Measurements from ENCODE around the gene MBLAC1. TPM values are rescaled to one million over a fixed set of nuclear protein-coding genes. Genes with fewer than 3 reads are reported as not detected.

Gene MBLAC1
- total RNA-seq, 5 donors from 2014 or later (not counting 1 experiment from before 2014, with no cell fraction given): 3.2 to 8.6 (median 5.3) TPM

DNA sequence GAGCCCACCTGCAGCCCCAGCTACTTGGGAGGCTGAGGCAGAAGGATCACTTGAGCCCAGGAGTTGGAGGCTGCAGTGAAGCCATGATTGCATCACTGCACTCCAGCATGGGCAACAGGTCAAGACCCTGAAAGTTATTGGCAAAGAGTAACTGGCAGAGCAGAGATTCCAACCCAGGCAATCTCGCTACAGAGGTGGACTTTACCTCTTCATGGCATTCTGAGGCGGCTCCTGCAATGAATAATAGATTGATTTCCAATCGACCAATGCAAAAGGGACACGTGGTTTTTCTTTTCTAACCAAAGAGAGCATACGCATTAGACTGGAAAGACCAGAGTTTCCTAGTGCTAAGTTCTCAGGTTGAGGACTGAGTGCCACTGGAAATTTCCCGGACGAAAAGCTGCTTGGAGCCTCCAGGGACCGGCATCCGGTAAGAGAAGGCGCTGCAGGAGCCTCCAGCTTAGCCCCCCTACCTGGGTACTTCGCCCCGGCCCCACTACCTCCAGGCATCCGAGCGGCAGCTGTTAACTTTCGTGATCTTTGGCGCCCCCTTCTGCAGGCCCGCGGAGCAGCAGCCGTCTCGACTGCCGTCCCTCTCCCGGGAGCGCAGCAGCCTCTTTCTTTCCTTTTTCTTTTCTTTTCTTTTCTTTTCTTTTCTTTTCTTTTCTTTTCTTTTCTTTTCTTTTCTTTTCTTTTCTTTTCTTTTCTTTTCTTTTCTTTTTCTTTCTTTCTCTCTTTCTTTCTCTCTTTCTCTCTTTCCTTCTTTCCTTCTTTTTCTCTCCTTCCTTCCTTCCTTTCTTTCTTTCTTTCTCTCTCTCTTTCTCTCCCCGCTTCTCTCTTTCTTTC, 4.1 kb downstream of the MBLAC1 start:
- ATAC-seq (replicated peaks in 1 of 4) (peak in 1 of 4 experiments; percentile 20), DNase-seq (peak; percentile 45 to 90 (median 78))
- Mint-ChIP-seq H3K4me1 (peaks cover 24 to 36% (median 28%) of the 10 kb centered on the region in 3 donors), H3K9me3 (no peaks in the 10 kb centered on the region), H3K4me3 (peak overlapping the region in 1 of 3 donors; percentile 45), H3K27me3 (no peaks in the 10 kb centered on the region), H3K36me3 (no peaks in the 10 kb centered on the region), H3K27ac (peak overlapping the region in 1 of 2 donors; percentile 11)
- Histone ChIP-seq H3K27ac (ENCODE audit: low read length) (no peak overlapping the region), H3K4me3 (ENCODE audit: control insufficient read depth in 1 of 2, extremely low read depth in 1 of 2, low read length in 1 of 2) (peak overlapping the region in 1 of 2 donors; percentile 32), H3K9me3 (no peaks in the 10 kb centered on the region), H3K4me1 (ENCODE audit: control insufficient read depth in 1 of 2, extremely low read depth in 1 of 2, insufficient read depth in 2 of 2, low read length in 2 of 2) (peaks cover 7 to 37% of the 10 kb centered on the region in 2 experiments), H3K36me3 (ENCODE audit: control insufficient read depth in 2 of 2, extremely low read depth in 1 of 2, insufficient read depth in 1 of 2, low read length in 1 of 2) (no peaks in the 10 kb centered on the region), H3K27me3 (replicated peaks in 1 of 2; ENCODE audit: control insufficient read depth in 2 of 2, extremely low read depth in 1 of 2, insufficient read depth in 2 of 2, low read length in 1 of 2) (no peaks in the 10 kb centered on the region)
- WGBS (ENCODE audit: insufficient coverage): 14% methylated on average over 19 of the region's 24 CpGs
- ChIA-PET CTCF (interaction anchor here (0.6 to 1.2 kb wide), 12 partner anchors 10 to 1112 kb away, joined by 3 to 13 read pairs (median 3); no protein-coding TSS in a partner anchor), POLR2A (interaction anchor here (0.6 to 0.7 kb wide), 2 partner anchors 13 to 151 kb away, joined by 3 to 4 read pairs; no protein-coding TSS in a partner anchor)

DNA sequence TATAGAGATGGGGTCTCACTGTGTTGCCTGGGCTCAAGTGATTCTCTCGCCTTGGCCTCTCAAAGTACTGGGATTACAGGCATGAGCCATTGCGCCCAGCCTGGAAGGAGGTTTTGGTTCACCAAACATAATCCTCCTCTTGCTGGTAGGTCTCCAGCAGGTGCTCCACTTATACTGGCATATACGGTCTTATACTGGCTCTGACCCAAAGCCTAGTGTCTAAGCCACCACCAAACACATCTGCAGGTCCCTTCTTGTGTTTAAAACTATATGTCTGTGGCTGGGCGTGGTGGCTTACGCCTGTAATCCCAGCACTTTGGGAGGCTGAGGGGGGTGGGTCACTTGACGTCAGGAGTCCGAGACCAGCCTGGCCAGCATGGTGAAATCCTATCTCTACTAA, 5.4 kb downstream of the MBLAC1 start:
- Mint-ChIP-seq H3K9me3 (no peaks in the 10 kb centered on the region), H3K4me3 (peak overlapping the region in 1 of 3 donors; percentile 45), H3K27me3 (no peaks in the 10 kb centered on the region), H3K4me1 (peaks cover 16 to 25% (median 18%) of the 10 kb centered on the region in 3 donors), H3K27ac (no peak overlapping the region), H3K36me3 (no peaks in the 10 kb centered on the region)
- Histone ChIP-seq H3K4me3 (ENCODE audit: control insufficient read depth in 1 of 2, extremely low read depth in 1 of 2, low read length in 1 of 2) (no peak overlapping the region), H3K36me3 (ENCODE audit: control insufficient read depth in 2 of 2, extremely low read depth in 1 of 2, insufficient read depth in 1 of 2, low read length in 1 of 2) (no peaks in the 10 kb centered on the region), H3K4me1 (ENCODE audit: control insufficient read depth in 1 of 2, extremely low read depth in 1 of 2, insufficient read depth in 2 of 2, low read length in 2 of 2) (peaks cover 7 to 30% of the 10 kb centered on the region in 2 experiments), H3K27me3 (replicated peaks in 1 of 2; ENCODE audit: control insufficient read depth in 2 of 2, extremely low read depth in 1 of 2, insufficient read depth in 2 of 2, low read length in 1 of 2) (no peaks in the 10 kb centered on the region), H3K27ac (ENCODE audit: low read length) (no peak overlapping the region), H3K9me3 (no peaks in the 10 kb centered on the region)
- DNase-seq (no peak), ATAC-seq (replicated peaks in 1 of 4) (no peak)
- ChIA-PET CTCF (interaction anchor here (1.0 to 2.3 kb wide), 9 partner anchors 12 to 276 kb away, joined by 3 to 13 read pairs (median 4); partner anchors contain the start of gene LAMTOR4 (in 1 of the 2)), POLR2A (no interaction called here)
- no CpG with 5 or more reads among the region's 7 CpGs for WGBS (ENCODE audit: insufficient coverage)

GRCh38 chr7:100132697-100133151, 6.0 kb downstream of the MBLAC1 start:
- Histone ChIP-seq H3K9me3 (no peaks in the 10 kb centered on the region), H3K27ac (ENCODE audit: low read length) (no peak overlapping the region), H3K27me3 (replicated peaks in 1 of 2; ENCODE audit: control insufficient read depth in 2 of 2, extremely low read depth in 1 of 2, insufficient read depth in 2 of 2, low read length in 1 of 2) (no peaks in the 10 kb centered on the region), H3K36me3 (ENCODE audit: control insufficient read depth in 2 of 2, extremely low read depth in 1 of 2, insufficient read depth in 1 of 2, low read length in 1 of 2) (no peaks in the 10 kb centered on the region), H3K4me3 (ENCODE audit: control insufficient read depth in 1 of 2, extremely low read depth in 1 of 2, low read length in 1 of 2) (no peak overlapping the region), H3K4me1 (ENCODE audit: control insufficient read depth in 1 of 2, extremely low read depth in 1 of 2, insufficient read depth in 2 of 2, low read length in 2 of 2) (peaks cover 9 to 29% of the 10 kb centered on the region in 2 experiments)
- 43% methylated on average over 2 of the region's 3 CpGs for WGBS (ENCODE audit: insufficient coverage)
- POLR2A ChIA-PET: no interaction called here
- Mint-ChIP-seq H3K4me1 (peaks cover 17 to 26% (median 20%) of the 10 kb centered on the region in 3 donors), H3K27me3 (no peaks in the 10 kb centered on the region), H3K4me3 (no peak overlapping the region), H3K36me3 (no peaks in the 10 kb centered on the region), H3K27ac (no peak overlapping the region), H3K9me3 (no peaks in the 10 kb centered on the region)
- DNase-seq: peak; percentile 31 to 80 (median 55)
- CTCF ChIA-PET: interaction anchor here (0.6 to 2.3 kb wide), 19 partner anchors 9 to 275 kb away, joined by 3 to 27 read pairs (median 3); partner anchors contain the start of gene LAMTOR4 (in 1 of the 2)
- peak; percentile 70 to 76 (median 74) for ATAC-seq (replicated peaks in 1 of 4)

DNA sequence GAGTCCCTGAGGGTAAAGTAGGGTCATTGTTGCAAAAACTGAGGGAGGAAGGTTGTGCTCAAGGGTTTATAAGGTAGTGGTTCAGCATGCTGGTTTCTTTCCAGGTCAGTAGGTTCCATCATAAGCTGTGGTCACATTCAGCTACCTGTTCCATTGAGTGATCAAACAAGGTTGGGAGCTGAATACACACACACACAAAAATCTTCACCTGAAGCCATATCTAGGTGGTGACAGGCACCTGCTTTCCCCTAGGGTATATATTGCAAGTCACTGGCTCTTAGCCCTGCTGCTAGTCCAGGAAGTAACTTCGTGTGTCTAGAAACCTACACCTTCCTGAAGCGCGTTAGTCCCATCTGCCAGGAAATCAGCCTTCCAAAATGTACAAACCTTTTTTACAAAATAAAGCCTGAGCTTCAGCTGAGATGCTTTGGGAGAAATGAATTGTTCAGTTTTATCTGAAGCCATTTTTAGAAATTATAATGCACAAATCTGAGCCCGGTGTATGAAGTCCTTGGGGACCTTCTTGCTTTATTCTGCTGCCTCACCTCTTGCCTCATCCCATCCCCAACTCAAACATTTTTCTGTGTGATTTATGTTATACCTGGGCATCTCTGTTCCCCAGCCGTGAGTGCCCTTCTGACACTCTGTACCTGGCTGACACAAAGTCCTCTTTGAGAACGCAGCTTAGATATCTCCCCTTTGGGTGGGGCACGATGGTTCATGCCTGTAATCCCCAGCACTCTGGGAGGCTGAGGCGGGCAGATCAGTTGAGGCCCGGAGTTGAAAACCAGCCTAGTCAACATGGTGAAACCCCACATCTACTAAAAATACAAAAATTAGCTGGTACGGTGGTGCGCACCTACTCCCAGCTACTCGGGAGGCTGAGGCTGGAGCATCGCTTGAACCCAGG, 11.3 kb downstream of the MBLAC1 start:
- Mint-ChIP-seq H3K27ac (peak overlapping the region; percentile 69 to 70), H3K4me1 (peaks cover 10 to 12% (median 12%) of the 10 kb centered on the region in 3 donors), H3K27me3 (no peaks in the 10 kb centered on the region), H3K4me3 (peak overlapping the region in 1 of 3 donors; percentile 17), H3K9me3 (no peaks in the 10 kb centered on the region), H3K36me3 (no peaks in the 10 kb centered on the region)
- Histone ChIP-seq H3K27ac (ENCODE audit: low read length) (no peak overlapping the region), H3K27me3 (replicated peaks in 1 of 2; ENCODE audit: control insufficient read depth in 2 of 2, extremely low read depth in 1 of 2, insufficient read depth in 2 of 2, low read length in 1 of 2) (no peaks in the 10 kb centered on the region), H3K36me3 (ENCODE audit: control insufficient read depth in 2 of 2, extremely low read depth in 1 of 2, insufficient read depth in 1 of 2, low read length in 1 of 2) (no peaks in the 10 kb centered on the region), H3K4me3 (ENCODE audit: control insufficient read depth in 1 of 2, extremely low read depth in 1 of 2, low read length in 1 of 2) (no peak overlapping the region), H3K9me3 (no peaks in the 10 kb centered on the region), H3K4me1 (ENCODE audit: control insufficient read depth in 1 of 2, extremely low read depth in 1 of 2, insufficient read depth in 2 of 2, low read length in 2 of 2) (peaks cover 0 to 8% of the 10 kb centered on the region in 2 experiments)
- 90% methylated on average over 5 of the region's 13 CpGs for WGBS (ENCODE audit: insufficient coverage)
- ChIA-PET POLR2A (interaction anchor here (0.5 to 0.7 kb wide), 3 partner anchors 21 to 82 kb away, joined by 3 to 6 read pairs (median 5); partner anchors contain the start of gene TRAPPC14 (in 1 of the 2)), CTCF (interaction anchor here (0.5 to 1.3 kb wide), 3 partner anchors 25 to 70 kb away, joined by 3 to 7 read pairs (median 4); no protein-coding TSS in a partner anchor)
- peak in 3 of 4 experiments; percentile 71 to 76 (median 75) for ATAC-seq (replicated peaks in 1 of 4)
- no peak for DNase-seq

DNA sequence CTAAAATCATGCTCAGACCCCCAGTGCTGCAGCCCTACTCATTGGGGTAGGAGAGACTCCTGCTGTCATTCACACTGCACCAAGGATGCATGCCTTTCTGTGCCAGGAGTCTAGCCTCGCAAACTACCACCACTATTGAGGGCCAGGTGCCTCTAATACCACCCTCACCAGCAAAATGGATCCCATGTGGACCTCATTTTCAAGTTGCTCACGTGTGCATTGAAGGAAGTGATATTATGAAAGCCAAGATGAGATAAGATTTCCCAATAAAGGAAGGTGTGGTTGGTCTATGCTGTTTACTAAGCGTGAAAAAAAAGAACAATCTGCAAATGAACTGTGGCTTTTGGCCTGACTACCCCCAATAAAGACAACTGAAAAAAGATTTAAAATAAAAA, 14.8 kb downstream of the MBLAC1 start:
- H3K9me3 Mint-ChIP-seq: no peaks in the 10 kb centered on the region
- no peaks in the 10 kb centered on the region for H3K27me3 Mint-ChIP-seq
- Histone ChIP-seq H3K4me3 (ENCODE audit: control insufficient read depth in 1 of 2, extremely low read depth in 1 of 2, low read length in 1 of 2) (no peak overlapping the region), H3K4me1 (ENCODE audit: control insufficient read depth in 1 of 2, extremely low read depth in 1 of 2, insufficient read depth in 2 of 2, low read length in 2 of 2) (peaks cover 0 to 8% of the 10 kb centered on the region in 2 experiments), H3K36me3 (ENCODE audit: control insufficient read depth in 2 of 2, extremely low read depth in 1 of 2, insufficient read depth in 1 of 2, low read length in 1 of 2) (no peaks in the 10 kb centered on the region), H3K9me3 (no peaks in the 10 kb centered on the region), H3K27me3 (replicated peaks in 1 of 2; ENCODE audit: control insufficient read depth in 2 of 2, extremely low read depth in 1 of 2, insufficient read depth in 2 of 2, low read length in 1 of 2) (no peaks in the 10 kb centered on the region), H3K27ac (ENCODE audit: low read length) (no peak overlapping the region)
- ChIA-PET POLR2A (no interaction called here), CTCF (interaction anchor here in 1 of 2 donors (1.1 kb wide), 1 partner anchor 9 kb away, joined by 4 read pairs; no protein-coding TSS in a partner anchor)
- H3K36me3 Mint-ChIP-seq: no peaks in the 10 kb centered on the region
- no peak overlapping the region for H3K27ac Mint-ChIP-seq
- no CpG with 5 or more reads among the region's 3 CpGs for WGBS (ENCODE audit: insufficient coverage)
- ATAC-seq (replicated peaks in 1 of 4) (no peak), DNase-seq (no peak)
- no peak overlapping the region for H3K4me3 Mint-ChIP-seq
- peaks cover 10 to 12% (median 12%) of the 10 kb centered on the region in 3 donors for H3K4me1 Mint-ChIP-seq

All from T-cell (primary cell).